ENCODE data around the gene IRF2BP1.

- no peak for TF ChIP-seq EZH2 (IDR thresholded peaks at IDR 0.05; ENCODE audit: insufficient read depth, low read length)
- TF ChIP-seq, protein P1, sequence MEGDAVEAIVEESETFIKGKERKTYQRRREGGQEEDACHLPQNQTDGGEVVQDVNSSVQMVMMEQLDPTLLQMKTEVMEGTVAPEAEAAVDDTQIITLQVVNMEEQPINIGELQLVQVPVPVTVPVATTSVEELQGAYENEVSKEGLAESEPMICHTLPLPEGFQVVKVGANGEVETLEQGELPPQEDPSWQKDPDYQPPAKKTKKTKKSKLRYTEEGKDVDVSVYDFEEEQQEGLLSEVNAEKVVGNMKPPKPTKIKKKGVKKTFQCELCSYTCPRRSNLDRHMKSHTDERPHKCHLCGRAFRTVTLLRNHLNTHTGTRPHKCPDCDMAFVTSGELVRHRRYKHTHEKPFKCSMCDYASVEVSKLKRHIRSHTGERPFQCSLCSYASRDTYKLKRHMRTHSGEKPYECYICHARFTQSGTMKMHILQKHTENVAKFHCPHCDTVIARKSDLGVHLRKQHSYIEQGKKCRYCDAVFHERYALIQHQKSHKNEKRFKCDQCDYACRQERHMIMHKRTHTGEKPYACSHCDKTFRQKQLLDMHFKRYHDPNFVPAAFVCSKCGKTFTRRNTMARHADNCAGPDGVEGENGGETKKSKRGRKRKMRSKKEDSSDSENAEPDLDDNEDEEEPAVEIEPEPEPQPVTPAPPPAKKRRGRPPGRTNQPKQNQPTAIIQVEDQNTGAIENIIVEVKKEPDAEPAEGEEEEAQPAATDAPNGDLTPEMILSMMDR (IDR thresholded peaks at IDR 0.05; ENCODE audit: insufficient read depth, low read depth, low read length), result no peak
Observed at GRCh38 chr19:45865269-45865948, 20.5 kb downstream of the IRF2BP1 start.

Measured in astrocyte (in vitro differentiated cells and primary cell).